Activated CD4-positive, alpha-beta T cell treated with anti-CD3 and anti-CD28 coated beads, Interleukin-2, amount 50 U/mL, for 16 hours (primary cell): Measurements from ENCODE around the gene ZFYVE28.
"Not testable (repeated sequence)": the region's sequence is repeated elsewhere in the genome, so short reads cannot be mapped to it uniquely, and the experiment has no call there.

Experiments
- DNase-seq: peaks from one replicate; pipeline ENCODE4 v3.0.0-alpha.2; 2020

The ZFYVE28 gene

DNA sequence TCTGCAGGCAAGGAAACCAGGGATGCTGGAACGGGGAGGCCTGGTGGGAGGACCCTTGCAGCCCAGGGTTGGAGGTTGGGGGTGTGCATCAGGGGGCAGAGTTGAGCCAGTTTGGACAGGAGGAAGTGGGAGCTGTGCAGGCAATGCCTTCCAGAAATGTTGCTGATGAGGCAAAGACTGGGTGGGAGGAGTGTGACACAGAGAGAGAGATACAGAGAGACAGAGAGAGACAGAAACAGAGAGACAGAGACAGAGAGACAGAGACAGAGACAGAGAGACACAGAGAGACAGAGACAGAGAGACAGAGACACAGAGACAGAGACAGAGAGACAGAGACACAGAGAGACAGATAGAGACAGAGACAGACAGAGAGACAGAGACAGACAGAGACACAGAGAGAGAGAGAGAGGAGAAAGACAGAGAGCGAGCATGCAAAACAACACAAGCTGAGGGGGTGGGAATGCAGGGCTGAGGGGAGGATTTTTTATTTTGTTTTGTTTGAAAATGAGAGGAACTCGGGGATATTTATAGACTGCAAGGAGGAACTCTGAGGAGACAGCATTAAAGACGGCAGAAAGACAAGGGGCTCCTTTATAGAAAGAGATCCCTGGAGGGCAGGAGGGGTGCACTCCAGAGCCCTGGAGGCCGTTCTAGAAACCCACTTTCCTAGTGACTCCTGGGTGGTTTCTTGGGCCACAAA is 174.6 kb downstream of the ZFYVE28 start:
- DNase-seq: peak; percentile 20

DNA sequence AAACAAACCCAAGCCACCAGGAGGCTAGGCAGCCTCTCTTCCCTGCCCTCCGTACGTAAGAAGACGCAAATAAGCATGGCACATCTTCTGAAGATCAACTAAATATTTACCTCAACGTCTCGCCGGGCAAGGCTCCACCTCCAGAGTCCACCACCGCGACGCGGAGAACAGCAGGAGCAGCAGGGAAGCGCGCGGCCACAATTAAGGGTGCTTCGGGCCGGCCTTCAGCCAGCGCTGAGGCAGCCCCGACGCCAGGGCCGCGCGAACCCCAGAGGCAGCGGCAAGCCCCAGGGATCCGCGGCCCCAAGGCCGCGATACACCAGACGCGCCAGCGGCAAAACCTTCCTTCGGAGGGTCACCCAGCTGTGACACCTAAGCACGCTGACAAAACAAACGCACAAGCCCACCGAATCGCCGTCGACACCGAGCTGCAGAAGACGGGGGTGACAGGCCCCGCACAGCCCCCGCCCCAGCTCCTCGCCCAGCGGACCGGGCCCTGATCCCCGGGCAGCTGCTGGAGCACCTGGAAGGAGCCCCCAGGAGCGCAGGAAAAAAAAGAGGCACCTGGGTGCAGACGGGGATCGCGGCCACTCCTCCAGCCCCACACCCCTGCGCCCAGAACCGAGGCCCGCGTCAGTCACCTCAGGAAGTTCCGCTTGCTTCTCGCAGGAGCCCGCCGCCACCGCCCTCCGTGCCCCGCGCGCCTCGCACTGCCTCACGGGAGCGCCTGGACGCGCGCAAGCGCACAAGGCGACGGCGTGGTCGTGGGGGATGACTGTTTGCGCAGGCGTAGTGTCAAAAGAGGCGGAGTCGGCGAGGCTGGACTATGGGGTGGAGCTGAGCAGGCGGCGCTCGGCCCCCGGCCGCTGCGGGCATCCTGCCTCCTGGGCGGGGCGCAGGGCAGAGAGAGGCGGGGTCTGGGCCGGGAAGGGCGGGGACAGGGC is 176.8 kb downstream of the ZFYVE28 start, which contains the start of the genes HAUS3 and POLN:
Gene HAUS3, minus strand, starts transcription at position 712 of the 944 bp plus-strand sequence. CDS start 1,175 bp downstream, outside the sequence.
Gene POLN, minus strand, starts transcription at position 712 of the 944 bp plus-strand sequence. CDS start 12,890 bp downstream, outside the sequence.
- peak; percentile 99 for DNase-seq

DNA sequence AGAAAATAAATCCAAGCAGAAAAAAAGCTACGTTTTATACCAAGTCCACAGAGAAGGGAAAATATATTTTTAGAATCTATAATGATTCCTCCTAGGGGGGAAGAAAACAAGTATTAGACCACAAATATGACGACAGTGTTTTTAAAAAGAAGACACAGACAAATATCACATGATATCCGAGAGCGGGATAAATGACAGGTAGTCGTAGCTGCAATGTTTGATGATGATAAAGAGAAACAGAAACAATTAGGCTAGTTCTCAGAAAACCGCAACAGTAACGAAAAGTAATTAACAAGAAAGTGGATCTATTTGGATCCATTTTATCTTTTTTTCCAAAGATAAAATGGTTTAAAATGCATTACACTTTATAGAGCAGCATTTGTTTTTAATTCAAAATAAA is 177.4 kb downstream of the ZFYVE28 start:
- DNase-seq: peak; percentile 27

DNA sequence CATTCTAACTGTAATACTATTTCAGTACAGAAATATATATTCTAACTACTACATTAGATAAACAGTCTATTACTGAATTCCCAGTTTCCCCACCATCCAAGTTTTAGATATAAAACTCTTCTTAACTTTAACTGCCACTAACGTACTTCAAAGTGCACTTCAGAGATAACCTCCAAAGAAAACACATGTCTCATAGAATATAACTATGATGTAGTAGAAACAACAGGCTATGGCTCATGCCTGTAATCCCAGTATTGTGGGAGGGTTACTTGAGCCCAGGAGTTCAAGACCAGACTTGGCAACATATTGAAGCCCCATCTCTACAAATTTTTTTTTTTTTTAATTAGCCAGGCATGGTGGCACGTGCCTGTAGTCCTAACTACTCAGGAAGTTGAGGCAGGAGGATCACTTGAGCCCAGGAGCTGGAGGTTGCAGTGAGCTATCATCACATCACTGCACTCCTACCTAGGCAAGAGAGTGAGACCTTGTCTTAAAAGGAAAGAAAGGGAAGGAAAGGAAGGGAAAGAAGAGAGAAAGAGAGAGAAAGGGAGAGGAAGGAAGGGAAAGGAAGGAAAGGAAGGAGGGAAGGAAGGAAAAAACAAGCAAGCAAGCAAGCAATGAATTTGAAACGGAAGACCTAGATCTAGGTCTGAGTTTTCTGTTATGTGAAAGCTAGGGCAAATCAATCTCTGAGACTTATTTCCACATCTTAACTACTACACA is 181.3 kb downstream of the ZFYVE28 start:
- DNase-seq: no peak

DNA sequence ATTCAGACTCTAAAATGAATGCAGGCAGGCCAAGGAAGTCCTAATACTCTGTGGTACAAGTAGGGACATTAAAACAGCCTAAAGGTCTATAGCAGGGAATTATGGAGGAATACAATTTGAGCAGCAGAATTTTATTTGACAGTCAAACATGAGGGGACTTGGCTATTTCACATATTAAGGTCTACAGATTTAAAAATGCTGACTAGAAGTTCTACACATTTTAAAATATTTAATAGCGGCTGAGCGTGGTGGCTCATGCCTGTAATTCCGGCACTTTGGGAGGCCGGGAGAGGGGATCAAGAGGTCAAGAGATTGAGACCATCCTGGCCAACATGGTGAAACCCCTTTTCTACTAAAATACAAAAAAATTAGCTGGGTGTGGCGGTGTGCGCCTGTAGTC is 187.4 kb downstream of the ZFYVE28 start:
- DNase-seq: no peak

DNA sequence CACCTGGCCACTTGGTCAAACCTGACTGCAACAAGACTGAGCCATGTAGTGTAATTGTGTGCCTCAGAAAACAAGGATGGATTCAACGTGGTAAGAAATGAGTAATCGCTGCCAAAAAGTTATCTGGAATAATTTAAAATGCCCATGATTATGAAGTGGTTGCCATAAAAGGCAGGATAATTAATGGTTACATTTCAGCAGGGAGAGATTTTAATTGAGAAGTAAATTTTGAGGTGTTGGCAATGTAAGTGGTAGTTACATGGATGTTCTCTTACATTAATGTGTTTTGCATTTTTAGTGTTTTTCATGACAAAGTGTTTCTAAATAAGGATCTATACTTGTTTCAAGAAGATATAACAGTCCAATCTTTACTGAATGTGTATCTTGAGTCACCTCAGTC is 192.2 kb downstream of the ZFYVE28 start:
- DNase-seq: no peak

DNA sequence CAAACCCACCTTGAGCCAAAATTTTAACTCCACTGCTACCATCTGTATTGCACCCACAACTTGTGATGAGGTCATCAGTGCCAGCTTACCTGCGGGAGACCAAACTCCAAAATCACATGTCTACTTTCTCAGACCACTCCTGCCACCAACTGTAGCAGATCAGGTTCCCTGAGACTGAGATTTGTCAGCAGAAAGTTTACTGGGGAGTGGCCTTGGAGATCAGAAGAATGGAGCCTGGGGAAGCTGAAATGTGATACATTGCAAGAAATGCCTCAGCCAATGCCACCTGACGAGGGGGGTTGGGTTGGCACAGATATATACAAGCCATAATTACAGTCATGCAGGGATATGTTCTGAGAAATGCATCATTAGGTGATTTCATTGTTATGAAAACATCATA is 195.6 kb downstream of the ZFYVE28 start:
- DNase-seq: no peak

DNA sequence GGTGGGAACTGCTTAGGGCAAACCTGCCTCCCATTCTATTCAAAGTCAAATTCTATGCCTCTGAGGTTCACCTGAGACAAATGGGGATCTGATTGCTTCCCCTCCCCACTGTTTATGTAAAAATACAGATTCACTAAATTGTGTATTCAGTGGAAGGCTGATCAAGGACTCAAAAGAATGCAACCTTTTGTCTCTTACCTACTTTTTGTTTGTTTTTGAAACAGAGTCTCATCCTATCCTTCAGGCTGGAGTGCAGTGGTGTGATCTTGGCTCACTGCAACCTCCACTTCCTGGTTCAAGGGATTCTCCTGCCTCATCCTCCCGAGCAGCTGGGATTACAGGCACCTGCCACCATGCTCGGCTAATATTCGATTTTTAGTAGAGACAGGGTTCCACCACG is 197.1 kb downstream of the ZFYVE28 start:
- DNase-seq: not testable (repeated sequence)

DNA sequence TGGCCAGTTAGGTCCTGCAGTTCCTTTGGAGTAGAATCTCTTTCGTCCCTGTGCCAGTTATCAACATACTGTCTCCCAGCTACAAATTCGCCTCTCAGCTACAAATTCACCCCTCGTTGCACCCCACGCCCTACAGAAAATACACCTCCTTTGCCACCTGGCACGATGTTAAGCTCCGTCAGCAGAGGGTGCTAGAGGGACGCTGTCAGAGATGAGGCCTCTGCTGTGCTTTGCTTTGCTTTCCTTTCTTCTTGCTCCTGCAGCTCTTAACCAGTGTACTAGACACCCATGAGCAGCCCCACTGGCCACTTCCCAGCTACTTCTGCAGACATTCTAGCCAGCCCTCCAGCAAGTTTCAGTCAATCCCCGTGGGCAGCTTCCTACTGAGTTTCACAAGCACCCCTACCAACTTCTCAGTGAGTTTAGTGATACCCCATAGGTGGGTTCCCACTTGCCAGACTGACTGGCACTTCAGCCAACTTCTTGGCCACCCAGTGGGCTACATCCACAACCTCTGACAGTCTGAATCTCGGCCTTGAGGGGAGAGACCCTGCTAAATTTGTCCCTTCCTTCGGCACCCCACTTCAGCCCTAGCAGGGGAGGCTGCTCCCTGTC is 198.3 kb downstream of the ZFYVE28 start:
- DNase-seq: peak; percentile 76
